Neuron (in vitro differentiated cells): ENCODE data around the gene SCN10A.

Experiments
- H2AFZ ChIP-seq: one replicate; pipeline ENCODE4 v1.6.1; 2013; ENCODE audit warnings: low read depth, mild to moderate bottlenecking, inconsistent platforms, low read length, moderate library complexity
- H3K27me3 ChIP-seq: one replicate; pipeline ENCODE4 v1.6.1; 2013; ENCODE audit warnings: low read length; ENCODE audit not compliant: insufficient read depth
- H3K36me3 ChIP-seq: one replicate; pipeline ENCODE4 v1.6.1; 2013; ENCODE audit warnings: low read length; ENCODE audit not compliant: insufficient read depth
- H3K4me1 ChIP-seq: one replicate; pipeline ENCODE4 v1.6.1; 2013; ENCODE audit warnings: low read length; ENCODE audit not compliant: insufficient read depth
- H3K4me3 ChIP-seq: 2 replicates; pipeline ENCODE4 v1.5.1; 2013; ENCODE audit warnings: mild to moderate bottlenecking, low read length, moderate library complexity
- H3K9me3 ChIP-seq: one replicate; pipeline ENCODE4 v1.6.1; 2013; ENCODE audit warnings: low read length

The SCN10A gene

DNA sequence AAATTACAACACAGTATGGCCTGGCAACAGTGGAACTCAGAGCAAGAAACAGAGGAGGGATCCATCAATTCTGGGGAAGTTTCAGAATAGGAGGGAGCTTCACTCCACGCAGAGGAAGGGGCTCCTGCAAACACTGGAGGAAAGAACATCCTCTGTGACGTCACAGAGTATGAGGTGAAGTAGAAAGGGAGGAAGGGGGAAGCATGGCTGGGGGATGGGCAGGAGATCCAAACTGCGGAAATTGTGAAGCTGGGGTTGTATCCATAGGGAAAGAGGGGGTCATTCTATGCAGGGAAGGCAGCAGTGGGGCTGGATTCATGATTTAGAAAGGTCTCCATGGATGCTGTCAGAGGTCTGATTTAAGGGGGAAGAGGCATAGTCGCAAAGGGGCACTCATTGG lies 8.3 kb upstream of the SCN10A start:
- Histone ChIP-seq H3K4me1 (peaks cover 4% of the 10 kb centered on the region), H2AFZ (no peak overlapping the region), H3K9me3 (no peaks in the 10 kb centered on the region), H3K4me3 (no peak overlapping the region), H3K27me3 (no peaks in the 10 kb centered on the region), H3K36me3 (no peaks in the 10 kb centered on the region)

DNA sequence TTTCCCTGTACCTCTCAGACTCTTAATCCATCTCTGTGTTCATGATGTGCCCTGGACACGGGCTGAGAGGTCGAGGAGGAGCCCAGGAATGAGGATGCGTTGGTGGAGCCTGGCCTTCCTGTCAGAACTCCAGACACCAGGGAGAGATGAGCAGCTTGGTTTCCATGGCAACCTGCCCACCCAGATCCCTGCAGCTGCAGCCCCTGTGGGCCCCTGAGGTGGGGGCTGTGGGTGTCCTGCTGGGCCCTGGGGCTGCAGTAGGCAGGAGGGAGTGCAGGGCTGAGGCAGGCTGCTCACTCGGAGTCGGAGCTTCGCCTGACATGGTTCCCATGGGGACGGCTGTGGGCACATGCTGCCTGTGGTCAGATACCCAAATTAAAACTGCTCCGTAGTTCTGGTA lies 7.7 kb upstream of the SCN10A start:
- Histone ChIP-seq H3K36me3 (no peaks in the 10 kb centered on the region), H3K4me1 (peaks cover 4% of the 10 kb centered on the region), H2AFZ (no peak overlapping the region), H3K4me3 (no peak overlapping the region), H3K27me3 (no peaks in the 10 kb centered on the region), H3K9me3 (no peaks in the 10 kb centered on the region)

- Histone ChIP-seq H3K27me3 (no peaks in the 10 kb centered on the region), H2AFZ (no peak overlapping the region)
These were observed 7.2 kb upstream of the SCN10A start for GRCh38 chr3:38823186-38823585.

GRCh38 chr3:38811822-38812221 lies 4.2 kb downstream of the SCN10A start:
- Histone ChIP-seq H3K9me3 (no peaks in the 10 kb centered on the region), H3K36me3 (no peaks in the 10 kb centered on the region), H3K27me3 (peaks cover 2% of the 10 kb centered on the region), H3K4me3 (no peak overlapping the region), H3K4me1 (no peaks in the 10 kb centered on the region), H2AFZ (no peak overlapping the region)

More at GRCh38 chr3:38823186-38823585, 7.2 kb upstream of the SCN10A start:
- Histone ChIP-seq H3K4me3 (no peak overlapping the region), H3K9me3 (no peaks in the 10 kb centered on the region), H3K36me3 (no peaks in the 10 kb centered on the region), H3K4me1 (peaks cover 4% of the 10 kb centered on the region)

- H3K4me3 ChIP-seq: no peak overlapping the region
- H3K4me1 ChIP-seq: no peaks in the 10 kb centered on the region
- H3K9me3 ChIP-seq: no peaks in the 10 kb centered on the region
- H3K27me3 ChIP-seq: no peaks in the 10 kb centered on the region
- no peaks in the 10 kb centered on the region for H3K36me3 ChIP-seq
- H2AFZ ChIP-seq: no peak overlapping the region
These were observed 10.1 kb downstream of the SCN10A start for GRCh38 chr3:38805765-38806386.

DNA sequence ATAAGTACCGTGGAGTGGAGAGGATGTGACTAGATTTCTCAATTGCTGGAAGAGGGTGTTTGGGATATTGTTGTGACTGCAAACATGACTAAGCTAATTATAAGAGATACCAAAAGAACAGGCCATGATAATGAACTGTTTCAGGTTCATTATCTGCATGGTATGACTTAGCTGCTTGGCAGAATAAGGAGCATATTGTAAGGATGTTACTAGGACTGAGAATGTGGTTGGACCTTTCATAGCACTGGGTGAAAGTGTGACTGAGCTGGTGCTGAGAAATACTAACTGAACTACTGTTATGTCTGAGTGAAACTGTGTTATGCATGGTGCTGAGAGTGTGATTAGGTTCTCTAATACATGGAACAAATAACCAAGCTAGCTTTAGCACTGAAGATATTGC lies 11.0 kb downstream of the SCN10A start:
- no peaks in the 10 kb centered on the region for H3K9me3 ChIP-seq
- H3K36me3 ChIP-seq: no peaks in the 10 kb centered on the region
- no peaks in the 10 kb centered on the region for H3K4me1 ChIP-seq
- no peaks in the 10 kb centered on the region for H3K27me3 ChIP-seq
- H3K4me3 ChIP-seq: no peak overlapping the region
- no peak overlapping the region for H2AFZ ChIP-seq

- Histone ChIP-seq H3K9me3 (no peaks in the 10 kb centered on the region), H2AFZ (no peak overlapping the region), H3K36me3 (no peaks in the 10 kb centered on the region), H3K4me1 (no peaks in the 10 kb centered on the region), H3K4me3 (no peak overlapping the region), H3K27me3 (no peaks in the 10 kb centered on the region)
These were observed 15.5 kb downstream of the SCN10A start for GRCh38 chr3:38800511-38800910.

DNA sequence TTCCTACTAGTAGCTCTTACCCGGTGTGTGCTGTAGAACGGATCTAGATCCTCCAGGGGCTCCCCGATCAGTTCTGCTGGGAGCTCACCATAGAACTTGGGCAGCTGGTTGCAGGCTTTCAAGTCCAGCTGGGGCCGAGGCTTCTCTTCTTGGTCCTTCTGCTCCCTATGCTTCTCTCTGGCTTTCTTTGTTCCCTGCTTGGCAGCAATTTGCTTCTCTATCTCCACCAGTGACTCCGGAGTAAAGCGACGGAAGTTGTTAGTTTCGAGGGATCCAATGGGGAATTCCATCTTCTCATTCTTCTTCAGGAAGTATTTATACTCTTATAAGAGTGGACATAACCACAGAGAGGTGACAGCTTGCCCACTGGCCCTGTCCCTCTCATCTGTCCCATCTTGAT lies 22.3 kb downstream of the SCN10A start:
- H3K27me3 ChIP-seq: no peaks in the 10 kb centered on the region
- H3K4me3 ChIP-seq: no peak overlapping the region
- H3K9me3 ChIP-seq: no peaks in the 10 kb centered on the region
- no peaks in the 10 kb centered on the region for H3K36me3 ChIP-seq
- H3K4me1 ChIP-seq: no peaks in the 10 kb centered on the region
- H2AFZ ChIP-seq: no peak overlapping the region

- H3K27me3 ChIP-seq: no peaks in the 10 kb centered on the region
- no peaks in the 10 kb centered on the region for H3K4me1 ChIP-seq
- no peaks in the 10 kb centered on the region for H3K36me3 ChIP-seq
- H2AFZ ChIP-seq: no peak overlapping the region
- H3K9me3 ChIP-seq: no peaks in the 10 kb centered on the region
- no peak overlapping the region for H3K4me3 ChIP-seq
These were observed 23.0 kb downstream of the SCN10A start for GRCh38 chr3:38792983-38793382.

- Histone ChIP-seq H3K27me3 (no peaks in the 10 kb centered on the region), H3K36me3 (no peaks in the 10 kb centered on the region), H3K4me3 (no peak overlapping the region), H3K4me1 (no peaks in the 10 kb centered on the region), H2AFZ (no peak overlapping the region), H3K9me3 (no peaks in the 10 kb centered on the region)
These were observed 33.9 kb downstream of the SCN10A start for GRCh38 chr3:38782148-38782547.

DNA sequence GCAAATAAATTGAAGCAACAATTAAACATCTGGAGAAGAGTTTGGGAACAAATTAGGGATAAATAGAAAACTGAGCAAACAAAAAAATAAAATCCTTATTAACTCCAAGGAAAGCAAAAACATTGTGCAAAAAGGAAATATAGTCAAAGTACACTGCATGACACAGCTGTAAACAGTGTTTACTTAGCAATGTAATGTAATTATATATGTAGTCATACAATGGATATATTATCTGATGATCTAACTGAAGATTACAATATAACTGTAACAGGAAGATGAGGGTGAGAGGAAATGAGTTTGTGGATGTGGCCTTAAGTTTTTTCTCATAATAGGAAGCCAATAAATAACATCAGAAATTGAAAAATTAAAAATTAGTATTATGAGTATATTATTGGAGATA lies 42.5 kb downstream of the SCN10A start:
- H3K36me3 ChIP-seq: no peaks in the 10 kb centered on the region
- H3K4me1 ChIP-seq: no peaks in the 10 kb centered on the region
- H3K27me3 ChIP-seq: no peaks in the 10 kb centered on the region
- no peaks in the 10 kb centered on the region for H3K9me3 ChIP-seq
- H2AFZ ChIP-seq: no peak overlapping the region
- no peak overlapping the region for H3K4me3 ChIP-seq

- Histone ChIP-seq H3K36me3 (no peaks in the 10 kb centered on the region), H3K9me3 (no peaks in the 10 kb centered on the region), H3K4me3 (no peak overlapping the region), H3K27me3 (no peaks in the 10 kb centered on the region), H2AFZ (no peak overlapping the region), H3K4me1 (no peaks in the 10 kb centered on the region)
These were observed 52.4 kb downstream of the SCN10A start for GRCh38 chr3:38763569-38763968.

DNA sequence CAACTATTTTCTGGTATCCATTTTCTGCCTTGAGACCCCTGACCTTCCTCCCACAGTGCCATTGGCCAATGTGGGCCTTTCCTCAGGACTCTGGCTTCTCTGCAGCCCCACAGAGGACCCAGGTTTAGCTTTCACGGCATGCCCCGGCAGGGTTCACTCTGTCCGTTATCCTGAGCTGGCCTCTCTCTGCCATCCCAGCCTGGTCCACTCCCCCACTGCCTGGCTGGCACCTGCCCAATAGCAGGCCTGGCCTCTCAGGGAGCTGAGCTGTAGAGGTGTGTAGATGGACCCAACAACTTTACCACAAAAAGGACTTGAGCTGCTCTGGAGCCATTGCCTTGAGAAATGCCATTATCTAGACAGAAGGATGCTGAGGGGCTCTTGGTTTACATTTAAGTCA lies 57.5 kb downstream of the SCN10A start:
- H3K9me3 ChIP-seq: no peaks in the 10 kb centered on the region
- H3K36me3 ChIP-seq: no peaks in the 10 kb centered on the region
- H3K4me3 ChIP-seq: no peak overlapping the region
- H3K4me1 ChIP-seq: no peaks in the 10 kb centered on the region
- H3K27me3 ChIP-seq: no peaks in the 10 kb centered on the region
- no peak overlapping the region for H2AFZ ChIP-seq

- no peaks in the 10 kb centered on the region for H3K4me1 ChIP-seq
- H3K9me3 ChIP-seq: no peaks in the 10 kb centered on the region
- no peak overlapping the region for H2AFZ ChIP-seq
- no peak overlapping the region for H3K4me3 ChIP-seq
- no peaks in the 10 kb centered on the region for H3K36me3 ChIP-seq
- no peaks in the 10 kb centered on the region for H3K27me3 ChIP-seq
These were observed 58.3 kb downstream of the SCN10A start for GRCh38 chr3:38757721-38758120.
